Suprapubic skin (tissue), 4 donors: ENCODE results near the gene ITPK1. TPM values are rescaled to one million over a fixed set of nuclear protein-coding genes. Genes with fewer than 3 reads are reported as not detected.
A peak's percentile ranks its signal among the peaks of the same experiment; 100 is the strongest.

ENCODE experiments used
- DNase-seq, 2 donors: peaks; one replicate each; pipeline ENCODE4 v3.0.0-alpha.2; 2019; ENCODE audit warnings: low spot score in 2 of 2
- H3K27ac ChIP-seq: fragments of 200-600 bp; sonication (generic); one replicate; pipeline ENCODE4 v1.5.1; 2019
- H3K27me3 ChIP-seq: fragments of 200-600 bp; sonication (generic); one replicate; pipeline ENCODE4 v1.5.1; 2019
- H3K36me3 ChIP-seq: fragments of 200-600 bp; sonication (generic); one replicate; pipeline ENCODE4 v1.5.1; 2019
- H3K4me1 ChIP-seq: fragments of 200-600 bp; sonication (generic); one replicate; pipeline ENCODE4 v1.5.1; 2019
- H3K4me3 ChIP-seq: fragments of 200-600 bp; sonication (generic); one replicate; pipeline ENCODE4 v1.5.1; 2019; ENCODE audit warnings: mild to moderate bottlenecking
- H3K9me3 ChIP-seq: fragments of 200-600 bp; sonication (generic); one replicate; pipeline ENCODE4 v1.5.1; 2019
- EP300 ChIP-seq: sonication (generic); formaldehyde crosslinking; IDR thresholded peaks from one replicate; pipeline ENCODE4 v1.6.1; 2017; ENCODE audit warnings: antibody characterized with exemption
- POLR2A ChIP-seq, 2 donors: fragments of 450-650 bp; IDR thresholded peaks; one replicate each; pipeline ENCODE4 v1.6.1; 2017; ENCODE audit warnings: antibody characterized with exemption in 2 of 2, mild to moderate bottlenecking in 2 of 2, moderate library complexity in 2 of 2
- POLR2AphosphoS5 ChIP-seq, 3 donors: sonication (generic); formaldehyde crosslinking; IDR thresholded peaks; one replicate each; pipeline ENCODE4 v1.6.1; 2017; ENCODE audit warnings: antibody characterized with exemption in 3 of 3
- WGBS: methylation state at CpG from one replicate; pipeline ENCODE4 v1.1.5; 2018; 5-methylcytosine and 5-hydroxymethylcytosine counted together
- total RNA-seq, 4 donors: library from RNA; depleted of rRNA; stranded (reverse); fragments of >200 nt; gene quantifications; one replicate each; pipeline ENCODE4 v1.1.0, GENCODE V29; 2016
- TF ChIP-seq, protein P1 (sequence below), 2 donors: fragments of 200-600 bp in 1 of 2; fragments of 450-650 bp in 1 of 2; sonication (generic) in 1 of 2; IDR thresholded peaks; one replicate each; pipeline ENCODE4 v1.5.1; 2016 to 2019; ENCODE audit warnings: antibody characterized with exemption in 2 of 2, mild to moderate bottlenecking in 1 of 2, moderate library complexity in 1 of 2

ITPK1 gene
- total RNA-seq, 4 donors from 2014 or later: 29.9 to 33.6 (median 32.2) TPM

DNA sequence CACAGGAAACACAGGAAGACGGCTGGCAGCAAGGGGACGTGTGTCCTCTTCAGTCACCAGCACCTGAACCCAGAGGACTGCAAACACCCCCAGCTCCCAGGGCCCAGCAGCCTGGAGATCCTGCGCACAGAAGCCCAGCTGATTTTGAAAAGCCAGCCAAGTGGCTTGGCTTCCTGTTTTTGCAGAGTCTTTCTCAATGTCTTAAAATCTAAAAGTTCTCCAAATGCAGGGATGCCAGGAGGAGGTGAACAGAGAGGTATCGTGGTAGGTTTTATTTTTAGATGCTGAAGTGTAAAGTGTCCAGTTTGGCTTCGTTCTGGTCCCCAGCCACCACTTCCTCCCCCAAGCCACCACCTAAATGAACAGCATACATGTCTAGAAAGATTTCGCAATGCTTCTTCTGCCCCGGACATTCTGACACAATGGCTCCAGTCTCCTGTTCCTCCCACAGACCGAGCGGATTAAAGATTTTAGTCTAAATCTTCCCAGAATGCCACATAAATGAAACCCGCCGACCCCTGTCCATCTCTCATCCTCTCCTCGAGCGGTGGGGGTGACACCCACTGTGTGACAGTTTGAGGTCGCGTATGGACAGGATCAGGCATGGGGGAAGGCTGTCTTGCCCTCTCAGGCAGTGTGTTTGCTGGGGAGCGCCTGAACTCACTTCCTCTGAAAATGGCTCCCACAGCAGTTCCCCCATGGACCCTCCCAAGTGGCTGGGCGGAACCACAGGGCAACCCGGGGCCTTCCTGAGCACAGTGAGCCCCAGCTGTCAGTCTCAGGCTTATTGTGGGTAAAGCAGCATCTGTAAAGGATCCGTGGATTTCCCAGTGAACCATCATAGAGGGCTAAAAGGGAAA, 41.6 kb downstream of the ITPK1 start:
- 63% methylated on average over 19 of the region's 19 CpGs for WGBS
- Histone ChIP-seq H3K4me3 (no peak overlapping the region), H3K27ac (peak overlapping the region; percentile 72), H3K36me3 (no peaks in the 10 kb centered on the region), H3K9me3 (no peaks in the 10 kb centered on the region), H3K27me3 (no peaks in the 10 kb centered on the region), H3K4me1 (peaks cover 32% of the 10 kb centered on the region)
- no peak for DNase-seq
- TF ChIP-seq POLR2AphosphoS5 (IDR thresholded peaks at IDR 0.05): no peak
- no peak for TF ChIP-seq POLR2A (IDR thresholded peaks at IDR 0.05)

- no peak for DNase-seq
- no peaks in the 10 kb centered on the region for H3K27me3 ChIP-seq
- no peak overlapping the region for H3K4me3 ChIP-seq
- no peak overlapping the region for H3K27ac ChIP-seq
- TF ChIP-seq EP300 (no peak), POLR2AphosphoS5 (IDR thresholded peaks at IDR 0.05) (no peak), POLR2A (IDR thresholded peaks at IDR 0.05) (no peak)
- TF ChIP-seq, protein P1, sequence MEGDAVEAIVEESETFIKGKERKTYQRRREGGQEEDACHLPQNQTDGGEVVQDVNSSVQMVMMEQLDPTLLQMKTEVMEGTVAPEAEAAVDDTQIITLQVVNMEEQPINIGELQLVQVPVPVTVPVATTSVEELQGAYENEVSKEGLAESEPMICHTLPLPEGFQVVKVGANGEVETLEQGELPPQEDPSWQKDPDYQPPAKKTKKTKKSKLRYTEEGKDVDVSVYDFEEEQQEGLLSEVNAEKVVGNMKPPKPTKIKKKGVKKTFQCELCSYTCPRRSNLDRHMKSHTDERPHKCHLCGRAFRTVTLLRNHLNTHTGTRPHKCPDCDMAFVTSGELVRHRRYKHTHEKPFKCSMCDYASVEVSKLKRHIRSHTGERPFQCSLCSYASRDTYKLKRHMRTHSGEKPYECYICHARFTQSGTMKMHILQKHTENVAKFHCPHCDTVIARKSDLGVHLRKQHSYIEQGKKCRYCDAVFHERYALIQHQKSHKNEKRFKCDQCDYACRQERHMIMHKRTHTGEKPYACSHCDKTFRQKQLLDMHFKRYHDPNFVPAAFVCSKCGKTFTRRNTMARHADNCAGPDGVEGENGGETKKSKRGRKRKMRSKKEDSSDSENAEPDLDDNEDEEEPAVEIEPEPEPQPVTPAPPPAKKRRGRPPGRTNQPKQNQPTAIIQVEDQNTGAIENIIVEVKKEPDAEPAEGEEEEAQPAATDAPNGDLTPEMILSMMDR (IDR thresholded peaks at IDR 0.05): no peak
- 75% methylated on average over 4 of the region's 4 CpGs for WGBS
- H3K9me3 ChIP-seq: no peaks in the 10 kb centered on the region
- H3K4me1 ChIP-seq: peaks cover 24% of the 10 kb centered on the region
- no peaks in the 10 kb centered on the region for H3K36me3 ChIP-seq
Measured at GRCh38 chr14:93073358-93073707, 42.4 kb downstream of the ITPK1 start.

- Histone ChIP-seq H3K36me3 (no peaks in the 10 kb centered on the region), H3K9me3 (no peaks in the 10 kb centered on the region), H3K27ac (no peak overlapping the region), H3K27me3 (no peaks in the 10 kb centered on the region), H3K4me3 (no peak overlapping the region), H3K4me1 (peaks cover 19% of the 10 kb centered on the region)
- TF ChIP-seq, protein P1 (IDR thresholded peaks at IDR 0.05): no peak
- TF ChIP-seq POLR2AphosphoS5 (IDR thresholded peaks at IDR 0.05) (no peak), POLR2A (IDR thresholded peaks at IDR 0.05) (no peak), EP300 (no peak)
- 82% methylated on average over 10 of the region's 12 CpGs for WGBS
- no peak for DNase-seq
Measured at GRCh38 chr14:93072659-93073357, 42.9 kb downstream of the ITPK1 start.

DNA sequence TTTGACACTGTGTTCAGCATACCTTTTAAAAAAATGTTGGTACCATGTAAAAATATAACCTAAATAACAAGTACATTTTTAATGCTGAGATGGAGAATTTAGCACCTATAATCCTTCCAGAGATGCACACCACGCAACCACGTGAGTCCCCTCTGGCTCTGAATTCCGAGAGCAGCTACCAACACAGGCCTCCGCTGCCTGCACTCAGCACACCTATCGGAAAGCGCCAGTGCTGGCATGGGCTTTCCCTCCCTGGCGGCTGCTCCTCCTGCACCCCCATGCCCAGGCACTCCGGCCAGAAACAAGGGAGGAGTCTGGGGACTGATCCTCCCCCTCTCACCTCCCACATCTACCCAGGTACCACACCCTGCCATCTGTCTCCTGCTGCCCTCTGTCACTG, 47.0 kb downstream of the ITPK1 start:
- H3K4me3 ChIP-seq: no peak overlapping the region
- no peaks in the 10 kb centered on the region for H3K27me3 ChIP-seq
- no peaks in the 10 kb centered on the region for H3K36me3 ChIP-seq
- H3K9me3 ChIP-seq: no peaks in the 10 kb centered on the region
- H3K27ac ChIP-seq: no peak overlapping the region
- no peak for DNase-seq
- peaks cover 17% of the 10 kb centered on the region for H3K4me1 ChIP-seq
- 53% methylated on average over 8 of the region's 8 CpGs for WGBS
- no peak for TF ChIP-seq EP300
- no peak for TF ChIP-seq POLR2AphosphoS5 (IDR thresholded peaks at IDR 0.05)
- TF ChIP-seq, protein P1 (IDR thresholded peaks at IDR 0.05): no peak
- TF ChIP-seq POLR2A (IDR thresholded peaks at IDR 0.05): no peak

- no peak for DNase-seq
- no peaks in the 10 kb centered on the region for H3K9me3 ChIP-seq
- H3K4me1 ChIP-seq: peaks cover 9% of the 10 kb centered on the region
- no peaks in the 10 kb centered on the region for H3K27me3 ChIP-seq
- TF ChIP-seq POLR2AphosphoS5 (IDR thresholded peaks at IDR 0.05) (no peak), POLR2A (IDR thresholded peaks at IDR 0.05) (no peak), EP300 (no peak)
- TF ChIP-seq, protein P1 (IDR thresholded peaks at IDR 0.05): no peak
- no peak overlapping the region for H3K4me3 ChIP-seq
- 77% methylated on average over 5 of the region's 5 CpGs for WGBS
- no peaks in the 10 kb centered on the region for H3K36me3 ChIP-seq
- no peak overlapping the region for H3K27ac ChIP-seq
Measured at GRCh38 chr14:93067088-93067487, 48.6 kb downstream of the ITPK1 start.
